B cell (primary cell): Measurements from ENCODE around the gene TRIO. TPM values are rescaled to one million over a fixed set of nuclear protein-coding genes. Genes with fewer than 3 reads are reported as not detected.

Source experiments
- ATAC-seq: fragments of 200-7000 bp; cut with Tn5 transposase; one replicate; pipeline ENCODE4 v1.10.0; 2021; ENCODE audit warnings: low read depth, mild to moderate bottlenecking, moderate number of reproducible peaks, moderate library complexity
- CTCF ChIA-PET: fragments of 350-600 bp; sonication (Branson Sonifier 250); formaldehyde crosslinking; loops from one replicate; lab custom pipeline; 2021; ENCODE audit warnings: antibody characterized with exemption, inconsistent platforms; lab: Charles Lee
- POLR2A ChIA-PET: fragments of 350-600 bp; sonication (Branson Sonifier 250); formaldehyde crosslinking; loops from one replicate; lab custom pipeline; 2021; ENCODE audit warnings: antibody characterized with exemption; lab: Charles Lee
- DNase-seq: peaks from one replicate; pipeline ENCODE4 v3.0.0; 2013
- H2AFZ ChIP-seq: 2 replicates; pipeline ENCODE4 v1.6.1; 2012; ENCODE audit warnings: mild to moderate bottlenecking, low read depth, low read length; ENCODE audit not compliant: insufficient read depth, poor library complexity, severe bottlenecking
- H3K27ac ChIP-seq, 2 donors: 1 replicate in 1 of 2; 2 replicates in 1 of 2; pipeline ENCODE4 v1.5.1; 2012 to 2013; ENCODE audit warnings: low read length in 2 of 2, mild to moderate bottlenecking in 2 of 2, moderate library complexity in 1 of 2
- H3K27me3 ChIP-seq, 4 experiments: fragments of 200-600 bp in 1 of 4; sonication (generic) in 1 of 4; replicated peaks in 1 of 4; 1 replicate in 2 of 4; 2 replicates in 2 of 4; pipeline versions ENCODE4 v1.6.1 to v1.7.0; 2013 to 2016; ENCODE audit warnings: low read length in 3 of 4, mild to moderate bottlenecking in 2 of 4, mixed read lengths in 1 of 4, moderate library complexity in 1 of 4; ENCODE audit not compliant: insufficient read depth in 4 of 4, control insufficient read depth in 3 of 4; ENCODE audit errors: control extremely low read depth in 1 of 4
- H3K36me3 ChIP-seq, 2 experiments: replicated peaks in 1 of 2; 1 replicate in 1 of 2; 2 replicates in 1 of 2; pipeline versions ENCODE4 v1.6.1 to v1.7.1; 2013; ENCODE audit warnings: low read length in 1 of 2; ENCODE audit not compliant: insufficient read depth in 2 of 2, control insufficient read depth in 1 of 2; ENCODE audit errors: control extremely low read depth in 1 of 2, extremely low read depth in 1 of 2
- H3K4me1 ChIP-seq, 2 donors: fragments of 200-600 bp in 1 of 2; sonication (generic) in 1 of 2; 1 replicate in 1 of 2; 2 replicates in 1 of 2; pipeline versions ENCODE4 v1.5.1 to v1.6.1; 2013 to 2017; ENCODE audit warnings: low read length in 2 of 2; ENCODE audit not compliant: control insufficient read depth in 2 of 2, insufficient read depth in 2 of 2
- H3K4me2 ChIP-seq: replicated peaks from 2 replicates; pipeline ENCODE3; 2012; ENCODE audit warnings: mild to moderate bottlenecking, low read depth, low read length; ENCODE audit not compliant: poor library complexity, severe bottlenecking
- H3K4me3 ChIP-seq, 5 experiments: fragments of 200-600 bp in 1 of 5; sonication (generic) in 1 of 5; 1 replicate in 3 of 5; 2 replicates in 2 of 5; pipeline versions ENCODE4 v1.5.1 to v1.7.0; 2011 to 2016; ENCODE audit warnings: low read length in 4 of 5, mild to moderate bottlenecking in 4 of 5, low read depth in 2 of 5, control low read depth in 1 of 5, moderate library complexity in 1 of 5; ENCODE audit not compliant: insufficient read depth in 1 of 5; ENCODE audit errors: control extremely low read depth in 1 of 5, extremely low read depth in 1 of 5
- H3K79me2 ChIP-seq: fragments of 200-600 bp; sonication (generic); one replicate; pipeline ENCODE4 v1.6.0; 2016; ENCODE audit warnings: low read length; ENCODE audit not compliant: control insufficient read depth, insufficient read depth
- H3K9ac ChIP-seq: fragments of 200-600 bp; sonication (generic); 2 replicates; pipeline ENCODE4 v1.6.1; 2017; ENCODE audit warnings: mild to moderate bottlenecking, low read length, moderate library complexity
- H3K9me3 ChIP-seq, 3 donors: one replicate each; pipeline versions ENCODE4 v1.6.1 to v1.7.1; 2013; ENCODE audit warnings: low read length in 2 of 3; ENCODE audit not compliant: control insufficient read depth in 2 of 3, insufficient read depth in 1 of 3; ENCODE audit errors: control extremely low read depth in 1 of 3
- H4K20me1 ChIP-seq: 2 replicates; pipeline ENCODE4 v1.6.0; 2012; ENCODE audit warnings: mild to moderate bottlenecking, low read length; ENCODE audit not compliant: insufficient read depth, control insufficient read depth, poor library complexity, severe bottlenecking
- H3K27ac Mint-ChIP-seq: one replicate; pipeline ENCODE4 v1.8.0; 2021; ENCODE audit warnings: mixed read lengths
- H3K27me3 Mint-ChIP-seq: one replicate; pipeline ENCODE4 v1.8.0; 2021; ENCODE audit warnings: mixed read lengths
- H3K4me1 Mint-ChIP-seq: one replicate; pipeline ENCODE4 v1.8.0; 2021; ENCODE audit warnings: mixed read lengths
- H3K4me3 Mint-ChIP-seq: one replicate; pipeline ENCODE4 v1.8.0; 2021; ENCODE audit warnings: mixed read lengths
- H3K9me3 Mint-ChIP-seq: one replicate; pipeline ENCODE4 v1.8.0; 2022; ENCODE audit warnings: mixed read lengths; ENCODE audit not compliant: insufficient read depth
- CTCF ChIP-seq: fragments of 200-600 bp; IDR thresholded peaks from one replicate; pipeline ENCODE4 v1.8.0; 2022; ENCODE audit warnings: antibody characterized with exemption, mild to moderate bottlenecking
- EZH2 ChIP-seq: IDR thresholded peaks from 2 replicates; pipeline ENCODE4 v1.6.1; 2012; ENCODE audit warnings: borderline replicate concordance, low read depth, mild to moderate bottlenecking, moderate library complexity, low read length; ENCODE audit not compliant: insufficient read depth, poor library complexity, severe bottlenecking
- WGBS: methylation state at CpG from one replicate; pipeline ENCODE4 v1.1.5; 2013; ENCODE audit warnings: missing lambda C conversion rate; ENCODE audit not compliant: insufficient coverage; 5-methylcytosine and 5-hydroxymethylcytosine counted together
- intact Hi-C: fragments of 100-400 bp; cut with micrococcal nuclease; formaldehyde crosslinking; loops from one replicate; pipeline ENCODE4 v1.10.0; 2022
- polyA plus RNA-seq: library from polyadenylated mRNA; depleted of rRNA; stranded (reverse); fragments of >200 nt; gene quantifications from 2 replicates; pipeline ENCODE4 v1.2.3, GENCODE V29; 2012
- total RNA-seq, 2 donors: library from RNA; stranded (reverse); fragments of 120-200 nt in 1 of 2; gene quantifications; 1 replicate in 1 of 2; 2 replicates in 1 of 2; pipeline versions ENCODE4 v1.2.3 to v1.2.4, GENCODE V29; 2013 to 2022

TRIO gene
- total and polyA plus RNA-seq, 2 donors (not counting 1 experiment from before 2014, with no cell fraction given): 90.5 to 479 TPM

- TF ChIP-seq EZH2 (no peak), CTCF (no peak)
- WGBS: 92% methylated on average over 13 of the region's 18 CpGs
- ATAC-seq (no peak), DNase-seq (no peak)
- H3K27me3 ChIP-seq: no peaks in the 10 kb centered on the region
- H3K4me1 ChIP-seq: peaks cover 0 to 6% of the 10 kb centered on the region in 2 donors
- no peak overlapping the region for H2AFZ ChIP-seq
- Mint-ChIP-seq H3K27ac (no peak overlapping the region), H3K9me3 (no peaks in the 10 kb centered on the region), H3K27me3 (no peaks in the 10 kb centered on the region), H3K4me3 (no peak overlapping the region), H3K4me1 (peaks cover 9% of the 10 kb centered on the region)
- CTCF ChIA-PET: interaction anchor here (1.0 kb wide), 1 partner anchor 10 kb away, joined by 3 read pairs; no protein-coding TSS in a partner anchor
- POLR2A ChIA-PET: no interaction called here
- no peaks in the 10 kb centered on the region for H3K9me3 ChIP-seq
- no peak overlapping the region for H3K9ac ChIP-seq
- no peaks in the 10 kb centered on the region for H4K20me1 ChIP-seq
- H3K79me2 ChIP-seq: no peaks in the 10 kb centered on the region
- intact Hi-C loops: no loop called here
- peaks cover 1 to 90% of the 10 kb centered on the region in 2 experiments for H3K36me3 ChIP-seq
- H3K27ac ChIP-seq: no peak overlapping the region
- H3K4me2 ChIP-seq: no peak overlapping the region
- H3K4me3 ChIP-seq: no peak overlapping the region
Measured at GRCh38 chr5:14410394-14411201, 267.5 kb downstream of the TRIO start.

- ATAC-seq: no peak
- intact Hi-C loops: no loop called here
Measured at GRCh38 chr5:14411216-14411615, 268.1 kb downstream of the TRIO start.

More at GRCh38 chr5:14411216-14411615, 268.1 kb downstream of the TRIO start:
- H3K4me3 ChIP-seq: no peak overlapping the region
- Mint-ChIP-seq H3K27me3 (no peaks in the 10 kb centered on the region), H3K4me1 (peaks cover 12% of the 10 kb centered on the region), H3K27ac (no peak overlapping the region), H3K4me3 (no peak overlapping the region), H3K9me3 (no peaks in the 10 kb centered on the region)
- H3K27ac ChIP-seq: no peak overlapping the region
- POLR2A ChIA-PET: no interaction called here
- CTCF ChIA-PET: interaction anchor here (1.0 kb wide), 1 partner anchor 11 kb away, joined by 3 read pairs; no protein-coding TSS in a partner anchor
- 83% methylated on average over 2 of the region's 6 CpGs for WGBS
- no peak overlapping the region for H3K4me2 ChIP-seq
- no peaks in the 10 kb centered on the region for H4K20me1 ChIP-seq
- H3K4me1 ChIP-seq: peaks cover 0 to 7% of the 10 kb centered on the region in 2 donors
- no peaks in the 10 kb centered on the region for H3K79me2 ChIP-seq
- no peaks in the 10 kb centered on the region for H3K9me3 ChIP-seq
- no peak for DNase-seq
- TF ChIP-seq EZH2: no peak
- no peak for TF ChIP-seq CTCF
- no peak overlapping the region for H2AFZ ChIP-seq
- no peak overlapping the region for H3K9ac ChIP-seq
- H3K36me3 ChIP-seq: peaks cover 1 to 88% of the 10 kb centered on the region in 2 experiments
- H3K27me3 ChIP-seq: no peaks in the 10 kb centered on the region
